LNCAP (cell line): ENCODE results near the gene ALDH3A2.

Experiments used
- TF ChIP-seq, protein P1 (sequence below): fragments of 450-650 bp; IDR thresholded peaks from 2 replicates; pipeline ENCODE4 v1.5.1; 2017; ENCODE audit warnings: mild to moderate bottlenecking

Gene ALDH3A2

GRCh38 chr17:19702217-19702641, 53.7 kb downstream of the ALDH3A2 start:
- TF ChIP-seq, protein P1, sequence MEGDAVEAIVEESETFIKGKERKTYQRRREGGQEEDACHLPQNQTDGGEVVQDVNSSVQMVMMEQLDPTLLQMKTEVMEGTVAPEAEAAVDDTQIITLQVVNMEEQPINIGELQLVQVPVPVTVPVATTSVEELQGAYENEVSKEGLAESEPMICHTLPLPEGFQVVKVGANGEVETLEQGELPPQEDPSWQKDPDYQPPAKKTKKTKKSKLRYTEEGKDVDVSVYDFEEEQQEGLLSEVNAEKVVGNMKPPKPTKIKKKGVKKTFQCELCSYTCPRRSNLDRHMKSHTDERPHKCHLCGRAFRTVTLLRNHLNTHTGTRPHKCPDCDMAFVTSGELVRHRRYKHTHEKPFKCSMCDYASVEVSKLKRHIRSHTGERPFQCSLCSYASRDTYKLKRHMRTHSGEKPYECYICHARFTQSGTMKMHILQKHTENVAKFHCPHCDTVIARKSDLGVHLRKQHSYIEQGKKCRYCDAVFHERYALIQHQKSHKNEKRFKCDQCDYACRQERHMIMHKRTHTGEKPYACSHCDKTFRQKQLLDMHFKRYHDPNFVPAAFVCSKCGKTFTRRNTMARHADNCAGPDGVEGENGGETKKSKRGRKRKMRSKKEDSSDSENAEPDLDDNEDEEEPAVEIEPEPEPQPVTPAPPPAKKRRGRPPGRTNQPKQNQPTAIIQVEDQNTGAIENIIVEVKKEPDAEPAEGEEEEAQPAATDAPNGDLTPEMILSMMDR = no peak

- TF ChIP-seq, protein P1 = no peak
Measured at GRCh38 chr17:19703106-19703827, 54.7 kb downstream of the ALDH3A2 start.

GRCh38 chr17:19703828-19704613, 55.5 kb downstream of the ALDH3A2 start:
- TF ChIP-seq, protein P1 = no peak

DNA sequence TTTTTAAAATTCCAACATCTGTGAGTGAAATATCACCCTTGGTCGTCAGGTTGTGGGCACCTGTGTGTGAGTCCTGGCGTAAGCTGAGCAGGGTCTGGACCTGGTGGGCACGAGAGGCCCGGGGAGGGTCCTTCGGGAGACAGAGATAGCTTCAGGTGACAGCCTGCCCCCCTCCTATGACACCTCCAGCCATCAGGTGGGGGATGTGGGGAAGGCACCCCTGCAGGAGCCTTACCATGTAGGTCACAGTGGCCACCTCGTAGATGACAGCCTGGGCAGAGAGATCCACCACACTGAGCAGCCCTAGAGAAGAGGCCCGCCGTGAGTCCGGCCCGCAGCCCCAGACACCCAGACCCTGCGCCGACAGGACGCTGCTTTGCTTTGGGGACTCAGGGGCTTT, 56.6 kb downstream of the ALDH3A2 start:
- TF ChIP-seq, protein P1 = no peak

- TF ChIP-seq, protein P1 = no peak
Measured at GRCh38 chr17:19705771-19706770, 57.5 kb downstream of the ALDH3A2 start.

- TF ChIP-seq, protein P1 = no peak
Measured at GRCh38 chr17:19706791-19707727, 58.5 kb downstream of the ALDH3A2 start.
